ENCODE measurements around the gene ALKBH6.
"Not testable (repeated sequence)": the region's sequence is repeated elsewhere in the genome, so short reads cannot be mapped to it uniquely, and the experiment has no call there.

The ALKBH6 gene

GRCh38 chr19:35992907-35993765, 20.9 kb downstream of the ALKBH6 start:
- no peak for DNase-seq (ENCODE audit: low spot score)

GRCh38 chr19:35991731-35992450, 22.1 kb downstream of the ALKBH6 start:
- no peak for DNase-seq (ENCODE audit: low spot score)

- no peak for DNase-seq (ENCODE audit: low spot score)
Measured at GRCh38 chr19:35990771-35991730, 23.0 kb downstream of the ALKBH6 start.

DNA sequence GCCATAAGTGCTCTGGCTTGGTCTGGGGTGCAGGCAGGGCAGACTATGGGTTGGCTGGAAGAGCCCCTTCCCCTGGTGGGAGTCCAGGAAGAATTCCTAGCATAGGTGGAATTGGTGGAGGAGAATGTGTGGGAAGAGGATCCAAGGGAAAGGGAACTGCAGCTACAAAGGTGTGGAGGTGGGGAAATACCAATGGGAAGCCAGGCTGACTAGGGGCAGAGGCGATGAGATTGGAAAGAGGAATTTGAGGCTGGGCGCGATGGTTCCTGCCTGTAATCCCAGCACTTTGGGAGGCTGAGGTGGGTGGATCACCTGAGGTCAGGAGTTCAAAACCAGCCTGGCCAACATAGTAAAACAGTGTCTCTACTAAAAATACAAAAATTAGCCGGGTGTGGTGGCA, 23.9 kb downstream of the ALKBH6 start:
- DNase-seq (ENCODE audit: low spot score): no peak

- DNase-seq (ENCODE audit: low spot score): no peak
Measured at GRCh38 chr19:35988824-35989223, 25.2 kb downstream of the ALKBH6 start.

- no peak for DNase-seq (ENCODE audit: low spot score)
Measured at GRCh38 chr19:35987571-35987896, 26.5 kb downstream of the ALKBH6 start.

- DNase-seq (ENCODE audit: low spot score): no peak
Measured at GRCh38 chr19:35986664-35987570, 27.1 kb downstream of the ALKBH6 start.

GRCh38 chr19:35986111-35986510, 27.9 kb downstream of the ALKBH6 start:
- DNase-seq (ENCODE audit: low spot score): no peak

- no peak for DNase-seq (ENCODE audit: low spot score)
Measured at GRCh38 chr19:35983177-35983576, 30.8 kb downstream of the ALKBH6 start.

- not testable (repeated sequence) for DNase-seq (ENCODE audit: low spot score)
Measured at GRCh38 chr19:35980997-35981396, 33.0 kb downstream of the ALKBH6 start.

- no peak for DNase-seq (ENCODE audit: low spot score)
Measured at GRCh38 chr19:35978832-35979365, 35.1 kb downstream of the ALKBH6 start.

DNA sequence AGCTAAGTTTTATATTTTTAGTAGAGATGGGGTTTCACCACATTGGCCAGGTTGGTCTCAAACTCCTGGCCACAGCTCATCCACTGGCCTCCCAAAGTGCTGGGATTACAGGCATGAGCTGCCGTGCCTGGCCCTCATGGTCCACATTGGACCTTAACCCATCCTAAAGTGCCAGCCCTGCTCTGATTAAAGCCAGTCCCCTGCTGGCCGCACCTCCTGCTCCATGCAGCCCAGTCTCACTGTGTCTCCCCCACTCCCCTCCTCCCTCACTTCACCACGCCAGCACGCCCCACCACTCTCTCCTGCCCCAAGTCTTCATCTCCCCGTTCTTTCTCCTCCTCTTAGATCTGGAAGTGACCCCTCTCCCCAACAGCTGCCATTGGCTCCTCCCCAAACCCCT, 35.7 kb downstream of the ALKBH6 start:
- DNase-seq (ENCODE audit: low spot score): no peak

GRCh38 chr19:35977446-35978222, 36.4 kb downstream of the ALKBH6 start:
- DNase-seq (ENCODE audit: low spot score): no peak

DNA sequence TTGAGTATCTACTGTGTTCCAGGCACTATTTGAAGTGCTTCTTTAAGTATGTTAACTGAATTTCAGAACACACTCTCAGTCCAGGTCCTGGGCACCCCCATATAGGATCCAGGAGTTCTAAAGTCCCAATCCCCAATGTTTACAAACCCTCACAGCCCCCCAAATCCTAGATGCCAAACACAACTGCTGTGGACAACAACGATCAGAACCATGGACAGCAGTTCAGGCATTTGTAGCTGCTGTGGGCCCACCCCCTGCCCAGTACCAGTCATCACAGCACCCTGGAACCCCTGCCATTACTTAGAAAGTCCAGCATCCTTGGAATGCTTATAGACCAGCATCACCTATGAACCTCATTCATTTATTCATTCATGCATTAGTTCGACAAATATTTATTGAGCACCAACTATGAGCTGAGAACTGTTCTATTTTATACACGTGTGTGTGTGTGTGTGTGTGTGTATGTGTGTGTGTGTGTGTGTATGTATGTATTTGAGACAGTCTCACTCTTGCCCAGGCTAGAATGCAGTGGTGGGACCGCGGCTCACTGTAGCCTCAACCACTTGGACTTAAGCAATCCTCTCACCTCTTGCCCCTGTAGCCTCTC, 38.3 kb downstream of the ALKBH6 start:
- no peak for DNase-seq (ENCODE audit: low spot score)

GRCh38 chr19:35973487-35973886, 40.5 kb downstream of the ALKBH6 start:
- DNase-seq (ENCODE audit: low spot score): no peak

DNA sequence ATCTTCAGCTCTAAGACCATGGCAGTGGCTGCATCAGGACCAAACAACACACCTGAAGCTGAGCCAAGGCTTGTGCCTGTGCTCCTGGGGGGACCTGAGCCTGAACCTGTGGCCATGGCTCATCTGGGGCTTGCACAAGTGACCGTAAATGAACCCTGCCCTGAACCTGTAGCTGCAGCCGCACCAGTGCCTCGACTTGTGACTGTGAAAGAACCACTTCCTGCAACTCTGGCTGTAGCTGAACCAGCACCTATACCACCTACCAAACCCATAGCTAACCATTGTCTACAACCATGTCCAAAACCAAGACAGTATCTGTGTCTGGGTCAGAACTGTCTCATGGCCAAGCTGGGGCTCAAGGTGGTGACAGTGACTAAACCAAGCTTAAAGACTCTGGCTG, 47.2 kb downstream of the ALKBH6 start:
- no peak for DNase-seq (ENCODE audit: low spot score)

- DNase-seq (ENCODE audit: low spot score): no peak
Measured at GRCh38 chr19:35963514-35963913, 50.5 kb downstream of the ALKBH6 start.

- DNase-seq (ENCODE audit: low spot score): no peak
Measured at GRCh38 chr19:35960432-35960972, 53.5 kb downstream of the ALKBH6 start.

- no peak for DNase-seq (ENCODE audit: low spot score)
Measured at GRCh38 chr19:35959968-35960320, 54.1 kb downstream of the ALKBH6 start.
